ENCODE measurements around the gene SNAP47. TPM values are rescaled to one million over a fixed set of nuclear protein-coding genes. Genes with fewer than 3 reads are reported as not detected.
A peak's percentile ranks its signal among the peaks of the same experiment; 100 is the strongest.

Gene SNAP47
- total RNA-seq, 2 experiments from 2014 or later = 24.1 to 30.5 TPM

- no peaks in the 10 kb centered on the region for H3K27me3 Mint-ChIP-seq
- H3K9me3 Mint-ChIP-seq = no peaks in the 10 kb centered on the region
- no peak for DNase-seq
- H3K4me3 Mint-ChIP-seq = peak overlapping the region; percentile 75
- peaks cover 14% of the 10 kb centered on the region for H3K4me1 Mint-ChIP-seq
- no peaks in the 10 kb centered on the region for H3K36me3 Mint-ChIP-seq
- no peak overlapping the region for H3K27ac Mint-ChIP-seq
Observed at GRCh38 chr1:227789084-227790033, 54.1 kb downstream of the SNAP47 start.

- no peaks in the 10 kb centered on the region for H3K9me3 Mint-ChIP-seq
Observed at GRCh38 chr1:227790034-227790400, 54.8 kb downstream of the SNAP47 start.

GRCh38 chr1:227790868-227791267 lies 55.6 kb downstream of the SNAP47 start:
- Mint-ChIP-seq H3K27me3 (no peaks in the 10 kb centered on the region), H3K27ac (no peak overlapping the region), H3K4me1 (peaks cover 12% of the 10 kb centered on the region), H3K36me3 (no peaks in the 10 kb centered on the region), H3K9me3 (no peaks in the 10 kb centered on the region), H3K4me3 (no peak overlapping the region)
- no peak for DNase-seq

More at GRCh38 chr1:227790034-227790400, 54.8 kb downstream of the SNAP47 start:
- DNase-seq = no peak
- Mint-ChIP-seq H3K4me3 (no peak overlapping the region), H3K27me3 (no peaks in the 10 kb centered on the region), H3K27ac (no peak overlapping the region), H3K4me1 (peaks cover 14% of the 10 kb centered on the region), H3K36me3 (no peaks in the 10 kb centered on the region)

- Mint-ChIP-seq H3K9me3 (no peaks in the 10 kb centered on the region), H3K4me3 (no peak overlapping the region), H3K27me3 (no peaks in the 10 kb centered on the region), H3K4me1 (peaks cover 9% of the 10 kb centered on the region), H3K36me3 (no peaks in the 10 kb centered on the region), H3K27ac (no peak overlapping the region)
- no peak for DNase-seq
Observed at GRCh38 chr1:227791425-227792143, 56.3 kb downstream of the SNAP47 start.

- H3K4me3 Mint-ChIP-seq = no peak overlapping the region
- no peaks in the 10 kb centered on the region for H3K27me3 Mint-ChIP-seq
- no peaks in the 10 kb centered on the region for H3K36me3 Mint-ChIP-seq
Observed at GRCh38 chr1:227792216-227793078, 57.2 kb downstream of the SNAP47 start.

GRCh38 chr1:227793079-227793947 lies 58.1 kb downstream of the SNAP47 start:
- H3K27ac Mint-ChIP-seq = no peak overlapping the region
- H3K4me3 Mint-ChIP-seq = no peak overlapping the region
- no peaks in the 10 kb centered on the region for H3K27me3 Mint-ChIP-seq
- H3K36me3 Mint-ChIP-seq = no peaks in the 10 kb centered on the region
- no peak for DNase-seq
- peaks cover 3% of the 10 kb centered on the region for H3K4me1 Mint-ChIP-seq
- no peaks in the 10 kb centered on the region for H3K9me3 Mint-ChIP-seq

More at GRCh38 chr1:227792216-227793078, 57.2 kb downstream of the SNAP47 start:
- Mint-ChIP-seq H3K9me3 (no peaks in the 10 kb centered on the region), H3K27ac (no peak overlapping the region), H3K4me1 (peaks cover 4% of the 10 kb centered on the region)
- DNase-seq = no peak

- Mint-ChIP-seq H3K9me3 (no peaks in the 10 kb centered on the region), H3K4me1 (no peaks in the 10 kb centered on the region), H3K27ac (no peak overlapping the region), H3K27me3 (no peaks in the 10 kb centered on the region), H3K36me3 (no peaks in the 10 kb centered on the region), H3K4me3 (no peak overlapping the region)
- no peak for DNase-seq
Observed at GRCh38 chr1:227793948-227794816, 58.9 kb downstream of the SNAP47 start.

- Mint-ChIP-seq H3K4me3 (no peak overlapping the region), H3K27me3 (no peaks in the 10 kb centered on the region), H3K9me3 (no peaks in the 10 kb centered on the region), H3K27ac (no peak overlapping the region), H3K4me1 (no peaks in the 10 kb centered on the region), H3K36me3 (no peaks in the 10 kb centered on the region)
- DNase-seq = no peak
Observed at GRCh38 chr1:227794817-227795192, 59.6 kb downstream of the SNAP47 start.

GRCh38 chr1:227795732-227796131 lies 60.5 kb downstream of the SNAP47 start:
- Mint-ChIP-seq H3K4me1 (no peaks in the 10 kb centered on the region), H3K27ac (no peak overlapping the region), H3K9me3 (no peaks in the 10 kb centered on the region), H3K36me3 (no peaks in the 10 kb centered on the region), H3K27me3 (no peaks in the 10 kb centered on the region), H3K4me3 (no peak overlapping the region)
- DNase-seq = no peak

- Mint-ChIP-seq H3K27ac (no peak overlapping the region), H3K27me3 (no peaks in the 10 kb centered on the region), H3K36me3 (no peaks in the 10 kb centered on the region), H3K4me1 (no peaks in the 10 kb centered on the region), H3K9me3 (no peaks in the 10 kb centered on the region), H3K4me3 (no peak overlapping the region)
- no peak for DNase-seq
Observed at GRCh38 chr1:227796359-227796915, 61.2 kb downstream of the SNAP47 start.

- Mint-ChIP-seq H3K4me1 (no peaks in the 10 kb centered on the region), H3K36me3 (no peaks in the 10 kb centered on the region), H3K27ac (no peak overlapping the region), H3K27me3 (no peaks in the 10 kb centered on the region), H3K4me3 (no peak overlapping the region), H3K9me3 (no peaks in the 10 kb centered on the region)
- DNase-seq = no peak
Observed at GRCh38 chr1:227797144-227797543, 61.9 kb downstream of the SNAP47 start.

GRCh38 chr1:227797625-227798024 lies 62.4 kb downstream of the SNAP47 start:
- no peaks in the 10 kb centered on the region for H3K4me1 Mint-ChIP-seq
- no peaks in the 10 kb centered on the region for H3K36me3 Mint-ChIP-seq
- no peak overlapping the region for H3K4me3 Mint-ChIP-seq
- no peak overlapping the region for H3K27ac Mint-ChIP-seq
- no peaks in the 10 kb centered on the region for H3K9me3 Mint-ChIP-seq
- DNase-seq = no peak
- H3K27me3 Mint-ChIP-seq = no peaks in the 10 kb centered on the region

- H3K27me3 Mint-ChIP-seq = no peaks in the 10 kb centered on the region
Observed at GRCh38 chr1:227798078-227798802, 63.0 kb downstream of the SNAP47 start.

More at GRCh38 chr1:227798078-227798802, 63.0 kb downstream of the SNAP47 start:
- Mint-ChIP-seq H3K4me3 (no peak overlapping the region), H3K4me1 (no peaks in the 10 kb centered on the region), H3K36me3 (no peaks in the 10 kb centered on the region), H3K9me3 (peaks cover 2% of the 10 kb centered on the region), H3K27ac (no peak overlapping the region)
- DNase-seq = no peak
